GM21717 (cell line): ENCODE data around the gene SHB.

Source experiments
- ATAC-seq: cut with Tn5 transposase; IDR thresholded peaks from one replicate; pipeline ENCODE4 v1.9.1; 2021; ENCODE audit warnings: mild to moderate bottlenecking, moderate library complexity; ENCODE audit not compliant: unreplicated experiment

The SHB gene

GRCh38 chr9:37994639-37995347, 74.2 kb downstream of the SHB start:
- peak; percentile 77 for ATAC-seq

- ATAC-seq, result no peak
Observed at GRCh38 chr9:37992924-37993349, 76.1 kb downstream of the SHB start.

GRCh38 chr9:37990404-37991015, 78.5 kb downstream of the SHB start:
- no peak for ATAC-seq

GRCh38 chr9:37989701-37990100, 79.3 kb downstream of the SHB start:
- no peak for ATAC-seq

GRCh38 chr9:37988602-37989001, 80.4 kb downstream of the SHB start:
- no peak for ATAC-seq

- ATAC-seq, result no peak
Observed at GRCh38 chr9:37988041-37988440, 81.0 kb downstream of the SHB start.

- no peak for ATAC-seq
Observed at GRCh38 chr9:37987467-37987981, 81.5 kb downstream of the SHB start.

GRCh38 chr9:37986771-37987258, 82.2 kb downstream of the SHB start:
- no peak for ATAC-seq

- no peak for ATAC-seq
Observed at GRCh38 chr9:37986001-37986400, 83.0 kb downstream of the SHB start.

GRCh38 chr9:37984672-37985611, 84.1 kb downstream of the SHB start:
- no peak for ATAC-seq

GRCh38 chr9:37984278-37984671, 84.8 kb downstream of the SHB start:
- no peak for ATAC-seq

GRCh38 chr9:37983381-37984067, 85.5 kb downstream of the SHB start:
- no peak for ATAC-seq

- ATAC-seq, result no peak
Observed at GRCh38 chr9:37979844-37980243, 89.2 kb downstream of the SHB start.

GRCh38 chr9:37978983-37979382, 90.0 kb downstream of the SHB start:
- no peak for ATAC-seq

- ATAC-seq, result no peak
Observed at GRCh38 chr9:37978481-37978864, 90.6 kb downstream of the SHB start.

- no peak for ATAC-seq
Observed at GRCh38 chr9:37977851-37978480, 91.1 kb downstream of the SHB start.

GRCh38 chr9:37976714-37977477, 92.1 kb downstream of the SHB start:
- no peak for ATAC-seq

- ATAC-seq, result no peak
Observed at GRCh38 chr9:37975639-37976038, 93.4 kb downstream of the SHB start.

- ATAC-seq, result no peak
Observed at GRCh38 chr9:37974506-37975173, 94.4 kb downstream of the SHB start.
